Lower leg skin (tissue), 4 donors: ENCODE measurements around the gene FOXP4. TPM values are rescaled to one million over a fixed set of nuclear protein-coding genes. Genes with fewer than 3 reads are reported as not detected.

Source experiments
- DNase-seq, 2 donors: peaks; one replicate each; pipeline ENCODE4 v3.0.0-alpha.2; 2019; ENCODE audit warnings: low spot score in 2 of 2
- H3K4me3 ChIP-seq: fragments of 200-600 bp; sonication (generic); 2 replicates; pipeline ENCODE4 v1.5.1; 2017; ENCODE audit warnings: mild to moderate bottlenecking, low read depth; ENCODE audit not compliant: poor library complexity, severe bottlenecking
- CTCF ChIP-seq, 3 donors: fragments of 450-650 bp; IDR thresholded peaks; one replicate each; pipeline ENCODE4 v1.5.1; 2016; ENCODE audit warnings: antibody characterized with exemption in 3 of 3, mild to moderate bottlenecking in 3 of 3, moderate library complexity in 2 of 3
- POLR2A ChIP-seq, 2 donors: fragments of 450-650 bp; IDR thresholded peaks; one replicate each; pipeline ENCODE4 v1.6.1; 2016 to 2017; ENCODE audit warnings: antibody characterized with exemption in 2 of 2, mild to moderate bottlenecking in 1 of 2, moderate library complexity in 1 of 2
- WGBS, 2 donors: methylation state at CpG; one replicate each; pipeline ENCODE4 v1.1.5; 2018; 5-methylcytosine and 5-hydroxymethylcytosine counted together
- intact Hi-C: fragments of 100-400 bp; cut with DNase I; formaldehyde crosslinking; loops from one replicate; pipeline ENCODE4 v1.15.0; 2023; ENCODE audit warnings: low total_unique reads
- total RNA-seq, 4 donors: library from RNA; depleted of rRNA; stranded (reverse); fragments of >200 nt; gene quantifications; one replicate each; pipeline ENCODE4 v1.1.0, GENCODE V29; 2016

Gene FOXP4
- total RNA-seq, 4 donors from 2014 or later: 7.5 to 11.6 (median 10.1) TPM

DNA sequence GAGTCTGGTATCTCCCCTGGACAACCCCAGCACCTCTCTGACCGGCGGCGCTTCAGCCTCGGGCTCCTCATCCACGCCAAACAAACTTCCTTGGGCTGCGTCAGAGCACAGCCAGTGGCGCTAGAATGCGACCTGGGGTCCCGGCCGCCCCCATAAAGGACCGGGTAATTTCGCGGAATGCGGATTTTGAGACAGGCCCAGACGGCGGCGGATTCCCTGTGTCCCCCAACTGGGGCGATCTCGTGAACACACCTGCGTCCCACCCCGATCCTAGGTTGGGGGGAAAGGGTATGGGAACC is 1.6 kb downstream of the FOXP4 start:
- 10 to 18% methylated on average over 7 to 21 of the region's 21 CpGs for WGBS, 2 donors
- peak overlapping the region; percentile 67 for H3K4me3 ChIP-seq
- no peak for DNase-seq
- TF ChIP-seq POLR2A (IDR thresholded peaks at IDR 0.05) (no peak), CTCF (IDR thresholded peaks at IDR 0.05) (no peak)
- intact Hi-C loops: no loop called here

- DNase-seq: no peak
- TF ChIP-seq CTCF (IDR thresholded peaks at IDR 0.05): no peak
- no peak for TF ChIP-seq POLR2A (IDR thresholded peaks at IDR 0.05)
- H3K4me3 ChIP-seq: peak overlapping the region; percentile 67
- intact Hi-C loops: no loop called here
- WGBS, 2 donors: 46 to 55% methylated on average over 42 to 44 of the region's 50 CpGs
These were observed 2.1 kb downstream of the FOXP4 start for GRCh38 chr6:41548098-41548840.

- 79 to 87% methylated on average over 11 of the region's 11 CpGs for WGBS, 2 donors
- TF ChIP-seq CTCF (IDR thresholded peaks at IDR 0.05) (no peak), POLR2A (IDR thresholded peaks at IDR 0.05) (no peak)
- no peak overlapping the region for H3K4me3 ChIP-seq
- intact Hi-C loops: no loop called here
- no peak for DNase-seq
These were observed 2.9 kb downstream of the FOXP4 start for GRCh38 chr6:41548841-41549642.

- no peak overlapping the region for H3K4me3 ChIP-seq
- no peak for TF ChIP-seq POLR2A (IDR thresholded peaks at IDR 0.05)
- no peak for TF ChIP-seq CTCF (IDR thresholded peaks at IDR 0.05)
- no peak for DNase-seq
- intact Hi-C loops: no loop called here
- WGBS, 2 donors: 91 to 97% methylated on average over 2 of the region's 2 CpGs
These were observed 3.5 kb downstream of the FOXP4 start for GRCh38 chr6:41549673-41550072.

DNA sequence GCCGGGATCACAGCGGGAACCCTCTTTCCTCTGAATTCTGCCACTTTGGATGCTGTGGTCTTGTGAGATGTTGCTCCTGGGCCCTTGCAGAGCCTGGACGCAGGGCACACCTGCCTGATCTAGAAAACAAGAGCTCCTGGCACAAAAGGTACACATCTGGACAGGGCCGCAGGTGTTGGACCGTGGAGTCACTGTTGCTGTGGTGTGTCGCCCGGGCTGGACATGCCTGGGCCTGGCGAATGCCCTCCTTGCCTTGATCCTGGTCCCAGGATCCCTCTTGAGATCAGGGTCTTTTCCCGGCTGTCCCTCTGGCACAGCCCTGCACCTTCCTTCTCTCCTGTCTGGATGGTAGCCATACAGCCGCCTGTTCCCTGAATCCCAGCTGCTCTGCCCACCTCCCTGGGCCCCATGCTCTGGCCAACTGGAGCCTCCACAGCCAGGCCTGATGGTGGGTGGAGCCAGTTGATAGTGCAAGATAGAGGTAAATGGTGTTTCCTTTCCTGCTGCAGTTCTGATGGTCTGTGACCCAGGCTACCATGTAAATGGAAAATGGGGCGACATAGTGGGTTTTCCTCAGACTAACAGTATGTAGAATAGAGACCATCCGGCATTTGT is 5.0 kb downstream of the FOXP4 start:
- no peak for TF ChIP-seq POLR2A (IDR thresholded peaks at IDR 0.05)
- no peak for TF ChIP-seq CTCF (IDR thresholded peaks at IDR 0.05)
- WGBS, 2 donors: 69 to 82% methylated on average over 12 of the region's 12 CpGs
- no peak overlapping the region for H3K4me3 ChIP-seq
- DNase-seq: no peak
- intact Hi-C loops: no loop called here
